Measurements from ENCODE around the gene TPSG1.
A peak's percentile ranks its signal among the peaks of the same experiment; 100 is the strongest.
"Not testable (repeated sequence)": the region's sequence is repeated elsewhere in the genome, so short reads cannot be mapped to it uniquely, and the experiment has no call there.

The TPSG1 gene

GRCh38 chr16:1193825-1194581 is 31.1 kb downstream of the TPSG1 start:
- no peak for DNase-seq

GRCh38 chr16:1193143-1193824 is 31.8 kb downstream of the TPSG1 start:
- no peak for DNase-seq

- DNase-seq = no peak
Measured at GRCh38 chr16:1192384-1193073, 32.5 kb downstream of the TPSG1 start.

GRCh38 chr16:1190789-1191188 is 34.3 kb downstream of the TPSG1 start:
- DNase-seq = not testable (repeated sequence)

GRCh38 chr16:1189455-1189854 is 35.6 kb downstream of the TPSG1 start:
- no peak for DNase-seq

- DNase-seq = peak; percentile 85
Measured at GRCh38 chr16:1188432-1189189, 36.5 kb downstream of the TPSG1 start.

- DNase-seq = not testable (repeated sequence)
Measured at GRCh38 chr16:1185460-1186207, 39.4 kb downstream of the TPSG1 start.

- no peak for DNase-seq
Measured at GRCh38 chr16:1184980-1185379, 40.1 kb downstream of the TPSG1 start.

GRCh38 chr16:1184156-1184868 is 40.8 kb downstream of the TPSG1 start:
- DNase-seq = no peak

GRCh38 chr16:1182950-1183907 is 41.8 kb downstream of the TPSG1 start:
- no peak for DNase-seq

GRCh38 chr16:1182316-1182671 is 42.8 kb downstream of the TPSG1 start:
- DNase-seq = peak; percentile 70

GRCh38 chr16:1181404-1182315 is 43.4 kb downstream of the TPSG1 start:
- DNase-seq = no peak

GRCh38 chr16:1180549-1181403 is 44.3 kb downstream of the TPSG1 start:
- no peak for DNase-seq

GRCh38 chr16:1178295-1178910 is 46.7 kb downstream of the TPSG1 start:
- no peak for DNase-seq

GRCh38 chr16:1177750-1178149 is 47.3 kb downstream of the TPSG1 start:
- DNase-seq = no peak

GRCh38 chr16:1177053-1177452 is 48.0 kb downstream of the TPSG1 start:
- no peak for DNase-seq

GRCh38 chr16:1176280-1176897 is 48.7 kb downstream of the TPSG1 start:
- DNase-seq = no peak

All from islet precursor cell (in vitro differentiated cells).